Adipocyte (in vitro differentiated cells): ENCODE results near the gene HGFAC.

Experiments
- DNase-seq: peaks from one replicate; pipeline ENCODE4 v3.0.0-alpha.2; 2015; ENCODE audit warnings: low read depth
- H3K27me3 ChIP-seq: replicated peaks from 2 replicates; pipeline ENCODE4 v1.7.0; 2013; ENCODE audit warnings: mild to moderate bottlenecking, low read length, moderate library complexity; ENCODE audit not compliant: control insufficient read depth, insufficient read depth
- H3K36me3 ChIP-seq: 2 replicates; pipeline ENCODE4 v1.7.0; 2013; ENCODE audit warnings: low read length, mild to moderate bottlenecking, moderate library complexity; ENCODE audit not compliant: control insufficient read depth, insufficient read depth, severe bottlenecking
- H3K4me1 ChIP-seq: 2 replicates; pipeline ENCODE4 v1.7.0; 2013; ENCODE audit warnings: mild to moderate bottlenecking, low read length, moderate library complexity; ENCODE audit not compliant: control insufficient read depth, insufficient read depth
- H3K4me3 ChIP-seq: 2 replicates; pipeline ENCODE4 v1.7.0; 2013; ENCODE audit warnings: mild to moderate bottlenecking, low read length, moderate library complexity
- H3K9ac ChIP-seq: 2 replicates; pipeline ENCODE4 v1.7.0; 2013; ENCODE audit warnings: mild to moderate bottlenecking, low read length, moderate library complexity
- H3K9me3 ChIP-seq: 2 replicates; pipeline ENCODE4 v1.7.0; 2013; ENCODE audit warnings: mild to moderate bottlenecking, low read length, moderate library complexity; ENCODE audit not compliant: control insufficient read depth

Gene HGFAC

DNA sequence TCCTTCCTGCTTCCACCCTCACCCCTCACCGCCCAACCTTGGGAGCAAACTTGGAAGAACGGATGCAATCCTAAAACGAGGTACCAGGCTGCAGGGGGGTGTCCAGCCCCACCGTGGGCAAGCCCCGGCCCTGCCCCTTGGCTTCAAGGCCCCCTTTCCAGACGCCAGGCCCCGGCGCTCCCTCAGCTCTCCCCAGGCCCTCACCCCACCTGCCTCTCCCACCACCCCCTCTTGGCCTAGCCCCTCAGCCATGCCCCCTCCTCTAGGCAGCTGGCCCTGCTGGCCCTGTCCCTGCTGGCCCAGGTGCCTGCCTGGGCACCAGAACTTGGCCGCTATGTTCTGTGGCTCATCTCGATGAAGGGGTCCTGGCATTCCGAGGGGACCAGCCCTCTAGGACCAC lies 56.6 kb downstream of the HGFAC start:
- H3K36me3 ChIP-seq: no peaks in the 10 kb centered on the region
- H3K27me3 ChIP-seq: peaks cover 6% of the 10 kb centered on the region
- no peak overlapping the region for H3K4me3 ChIP-seq
- H3K9me3 ChIP-seq: no peaks in the 10 kb centered on the region
- no peaks in the 10 kb centered on the region for H3K4me1 ChIP-seq
- no peak for DNase-seq
- no peak overlapping the region for H3K9ac ChIP-seq
